Thyroid gland (tissue), 4 donors: ENCODE data around the gene VPS51. TPM values are rescaled to one million over a fixed set of nuclear protein-coding genes. Genes with fewer than 3 reads are reported as not detected.

Experiments used
- DNase-seq, 2 donors: peaks; one replicate each; pipeline ENCODE4 v3.0.0-alpha.2; 2019
- H3K27ac ChIP-seq, 3 donors: fragments of 200-600 bp; sonication (generic); 1 replicate in 2 of 3; 2 replicates in 1 of 3; pipeline ENCODE4 v1.5.1; 2016 to 2019; ENCODE audit warnings: mild to moderate bottlenecking in 1 of 3, moderate library complexity in 1 of 3
- H3K27me3 ChIP-seq: fragments of 200-600 bp; sonication (generic); one replicate; pipeline ENCODE4 v1.5.1; 2019
- H3K36me3 ChIP-seq, 2 donors: fragments of 200-600 bp; sonication (generic); one replicate each; pipeline ENCODE4 v1.5.1; 2016 to 2019
- H3K4me1 ChIP-seq, 2 donors: fragments of 200-600 bp; sonication (generic); one replicate each; pipeline ENCODE4 v1.5.1; 2017 to 2019
- H3K4me3 ChIP-seq, 3 donors: fragments of 200-600 bp; sonication (generic); replicated peaks in 1 of 3; 1 replicate in 2 of 3; 2 replicates in 1 of 3; pipeline ENCODE4 v1.5.1; 2016; ENCODE audit warnings: mild to moderate bottlenecking in 1 of 3
- H3K9me3 ChIP-seq: fragments of 200-600 bp; sonication (generic); one replicate; pipeline ENCODE4 v1.5.1; 2017
- POLR2A ChIP-seq, 2 donors: fragments of 450-650 bp; IDR thresholded peaks; one replicate each; pipeline ENCODE4 v1.6.1; 2017; ENCODE audit warnings: antibody characterized with exemption in 2 of 2, mild to moderate bottlenecking in 2 of 2, moderate library complexity in 1 of 2
- WGBS, 2 donors: methylation state at CpG; one replicate each; pipeline ENCODE4 v1.1.5; 2017; 5-methylcytosine and 5-hydroxymethylcytosine counted together
- intact Hi-C: fragments of 100-400 bp; cut with DNase I; formaldehyde crosslinking; loops from one replicate; pipeline ENCODE4 v1.15.1; 2023
- total RNA-seq, 4 donors: library from RNA; depleted of rRNA; stranded (reverse); fragments of >200 nt; gene quantifications; one replicate each; pipeline ENCODE4 v1.2.3, GENCODE V29; 2016
- TF ChIP-seq, protein P1 (sequence below), 6 experiments: fragments of 200-600 bp in 3 of 6; fragments of 450-650 bp in 3 of 6; sonication (generic) in 3 of 6; IDR thresholded peaks; one replicate each; pipeline ENCODE4 v1.5.1; 2016 to 2019; ENCODE audit warnings: antibody characterized with exemption in 6 of 6, mild to moderate bottlenecking in 2 of 6, inconsistent platforms in 1 of 6, moderate library complexity in 1 of 6

VPS51 gene
- total RNA-seq, 4 donors from 2014 or later = 222 to 608 (median 469) TPM

DNA sequence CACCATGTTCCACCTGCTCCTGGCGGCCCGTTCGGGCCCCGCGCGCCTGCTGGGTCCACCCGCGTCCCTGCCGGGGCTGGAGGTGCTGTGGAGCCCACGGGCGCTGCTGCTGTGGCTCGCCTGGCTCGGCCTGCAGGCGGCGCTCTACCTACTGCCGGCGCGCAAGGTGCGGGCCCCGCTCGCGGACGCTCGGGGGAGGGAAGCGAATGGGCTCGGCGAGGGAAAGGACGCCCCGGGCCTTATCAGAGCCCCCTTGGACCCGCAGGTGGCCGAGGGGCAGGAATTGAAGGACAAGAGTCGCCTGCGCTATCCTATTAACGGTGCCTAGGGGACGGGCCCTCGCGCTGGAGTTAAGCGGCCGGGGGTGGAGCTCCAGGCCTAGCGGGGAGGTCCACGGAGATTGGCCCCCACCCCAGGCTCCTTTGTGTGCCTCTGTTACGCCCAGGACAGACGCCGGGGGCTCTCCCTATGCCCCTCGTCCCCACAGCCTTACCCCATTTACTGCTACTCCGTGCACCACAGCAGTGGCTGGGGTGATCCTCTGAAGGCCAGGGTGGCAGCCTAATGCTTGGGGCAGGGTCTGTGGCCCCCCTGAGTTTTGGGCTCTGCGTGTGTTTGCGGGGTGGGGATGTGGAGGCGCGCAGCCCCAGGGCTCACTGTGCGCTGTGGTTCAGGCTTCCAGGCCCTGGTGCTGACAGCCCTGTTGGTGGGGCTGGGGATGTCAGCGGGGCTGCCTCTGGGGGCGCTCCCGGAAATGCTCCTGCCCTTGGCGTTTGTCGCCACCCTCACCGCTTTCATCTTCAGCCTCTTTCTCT is 16.7 kb downstream of the VPS51 start:
- peak overlapping the region in 2 of 3 donors; percentile 24 to 45 for H3K4me3 ChIP-seq
- H3K4me1 ChIP-seq = peaks cover 37 to 43% of the 10 kb centered on the region in 2 donors
- H3K27me3 ChIP-seq = no peaks in the 10 kb centered on the region
- no peaks in the 10 kb centered on the region for H3K9me3 ChIP-seq
- intact Hi-C loops = loop anchor here (5.0 to 10.0 kb wide), 3 partner anchors 70 to 198 kb away; partner anchors contain the start of genes ARL2, ATG2A and CAPN1
- H3K27ac ChIP-seq = peak overlapping the region; percentile 39 to 74 (median 62)
- H3K36me3 ChIP-seq = peaks cover 12 to 21% of the 10 kb centered on the region in 2 donors
- WGBS, 2 donors = 1 to 6% methylated on average over 7 to 31 of the region's 57 CpGs
- TF ChIP-seq, protein P1, sequence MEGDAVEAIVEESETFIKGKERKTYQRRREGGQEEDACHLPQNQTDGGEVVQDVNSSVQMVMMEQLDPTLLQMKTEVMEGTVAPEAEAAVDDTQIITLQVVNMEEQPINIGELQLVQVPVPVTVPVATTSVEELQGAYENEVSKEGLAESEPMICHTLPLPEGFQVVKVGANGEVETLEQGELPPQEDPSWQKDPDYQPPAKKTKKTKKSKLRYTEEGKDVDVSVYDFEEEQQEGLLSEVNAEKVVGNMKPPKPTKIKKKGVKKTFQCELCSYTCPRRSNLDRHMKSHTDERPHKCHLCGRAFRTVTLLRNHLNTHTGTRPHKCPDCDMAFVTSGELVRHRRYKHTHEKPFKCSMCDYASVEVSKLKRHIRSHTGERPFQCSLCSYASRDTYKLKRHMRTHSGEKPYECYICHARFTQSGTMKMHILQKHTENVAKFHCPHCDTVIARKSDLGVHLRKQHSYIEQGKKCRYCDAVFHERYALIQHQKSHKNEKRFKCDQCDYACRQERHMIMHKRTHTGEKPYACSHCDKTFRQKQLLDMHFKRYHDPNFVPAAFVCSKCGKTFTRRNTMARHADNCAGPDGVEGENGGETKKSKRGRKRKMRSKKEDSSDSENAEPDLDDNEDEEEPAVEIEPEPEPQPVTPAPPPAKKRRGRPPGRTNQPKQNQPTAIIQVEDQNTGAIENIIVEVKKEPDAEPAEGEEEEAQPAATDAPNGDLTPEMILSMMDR (IDR thresholded peaks at IDR 0.05) = peak; percentile 51 to 95 (median 90)
- TF ChIP-seq POLR2A (IDR thresholded peaks at IDR 0.05) = peak in 1 of 2 donors; percentile 23
- peak; percentile 69 to 76 for DNase-seq

DNA sequence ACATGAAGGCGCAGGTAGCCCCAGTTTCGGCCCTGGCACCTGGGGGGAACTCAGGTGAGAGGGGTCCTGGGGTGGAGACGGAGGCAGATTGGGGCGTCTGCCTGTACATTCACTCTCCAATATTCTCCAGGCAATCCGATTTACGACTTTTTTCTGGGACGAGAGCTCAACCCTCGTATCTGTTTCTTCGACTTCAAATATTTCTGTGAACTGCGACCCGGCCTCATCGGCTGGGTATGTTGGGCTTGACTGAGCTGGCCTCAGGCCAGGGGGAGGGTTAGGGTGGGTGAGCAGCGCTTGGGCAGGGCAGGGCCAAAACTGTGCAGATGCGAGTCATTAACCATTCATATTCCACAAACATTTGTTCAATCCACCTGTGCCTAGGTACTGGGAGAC is 17.3 kb downstream of the VPS51 start:
- H3K9me3 ChIP-seq = no peaks in the 10 kb centered on the region
- 10 to 24% methylated on average over 14 of the region's 14 CpGs for WGBS, 2 donors
- TF ChIP-seq, protein P1 (IDR thresholded peaks at IDR 0.05) = no peak
- no peak for TF ChIP-seq POLR2A (IDR thresholded peaks at IDR 0.05)
- intact Hi-C loops = loop anchor here (5.0 to 10.0 kb wide), 3 partner anchors 69 to 199 kb away; partner anchors contain the start of genes ARL2, ATG2A and CAPN1
- peaks cover 37 to 48% of the 10 kb centered on the region in 2 donors for H3K4me1 ChIP-seq
- DNase-seq = peak; percentile 83 to 87
- no peaks in the 10 kb centered on the region for H3K27me3 ChIP-seq
- no peak overlapping the region for H3K4me3 ChIP-seq
- peaks cover 6 to 15% of the 10 kb centered on the region in 2 donors for H3K36me3 ChIP-seq
- H3K27ac ChIP-seq = peak overlapping the region; percentile 39 to 74 (median 62)

DNA sequence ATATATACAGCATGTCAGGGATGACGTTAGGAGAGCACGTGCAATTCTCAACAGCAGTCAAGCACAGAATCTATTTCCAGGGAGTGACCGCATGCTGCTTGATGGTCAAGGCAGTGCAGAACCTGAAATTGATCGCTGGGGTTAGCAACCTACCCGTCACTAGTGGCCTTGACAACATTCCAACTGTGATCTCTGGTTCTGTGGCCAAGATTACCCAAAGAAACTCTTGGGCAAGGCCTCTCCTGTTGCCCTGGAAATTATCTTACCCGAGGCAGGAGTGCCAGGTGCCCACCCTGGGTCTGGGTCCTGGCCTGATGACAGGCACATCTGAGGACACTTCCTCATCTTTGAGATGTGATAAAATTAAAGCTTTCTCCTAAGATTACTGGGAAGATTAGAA is 17.8 kb downstream of the VPS51 start:
- Histone ChIP-seq H3K36me3 (peaks cover 3 to 10% of the 10 kb centered on the region in 2 donors), H3K4me1 (peaks cover 37 to 48% of the 10 kb centered on the region in 2 donors), H3K27ac (peak overlapping the region in 2 of 3 donors; percentile 39 to 74), H3K27me3 (no peaks in the 10 kb centered on the region), H3K4me3 (no peak overlapping the region), H3K9me3 (no peaks in the 10 kb centered on the region)
- WGBS, 2 donors = 41 to 50% methylated on average over 6 of the region's 6 CpGs
- intact Hi-C loops = loop anchor here (5.0 to 10.0 kb wide), 3 partner anchors 68 to 199 kb away; partner anchors contain the start of genes ARL2, ATG2A and CAPN1
- no peak for TF ChIP-seq POLR2A (IDR thresholded peaks at IDR 0.05)
- TF ChIP-seq, protein P1 (IDR thresholded peaks at IDR 0.05) = no peak
- peak in 1 of 2 donors; percentile 19 for DNase-seq

DNA sequence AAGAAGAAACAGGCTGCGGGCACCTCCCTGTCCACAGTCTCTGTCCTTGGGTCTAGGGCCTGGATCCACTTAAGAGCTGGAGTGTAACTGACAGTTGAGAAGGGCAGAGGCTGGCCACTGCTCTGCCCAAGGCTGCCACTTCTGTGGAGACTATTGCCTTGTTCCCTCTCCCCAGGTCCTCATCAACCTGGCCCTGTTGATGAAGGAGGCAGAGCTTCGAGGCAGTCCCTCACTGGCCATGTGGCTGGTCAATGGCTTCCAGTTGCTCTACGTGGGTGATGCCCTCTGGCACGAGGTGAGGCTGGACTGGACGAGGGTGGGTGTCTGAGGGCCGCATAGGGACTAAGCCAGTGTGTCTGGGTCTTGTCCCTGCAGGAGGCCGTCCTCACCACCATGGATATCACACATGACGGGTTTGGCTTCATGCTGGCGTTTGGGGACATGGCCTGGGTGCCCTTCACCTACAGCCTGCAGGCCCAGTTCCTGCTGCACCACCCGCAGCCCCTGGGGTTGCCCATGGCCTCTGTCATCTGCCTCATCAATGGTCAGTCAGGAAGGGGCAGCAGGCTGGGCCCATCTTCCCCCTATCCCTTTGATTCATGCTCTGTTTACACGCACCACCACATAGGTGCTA is 18.6 kb downstream of the VPS51 start:
- Histone ChIP-seq H3K9me3 (no peaks in the 10 kb centered on the region), H3K27me3 (no peaks in the 10 kb centered on the region), H3K27ac (no peak overlapping the region), H3K4me3 (no peak overlapping the region), H3K4me1 (peaks cover 37 to 48% of the 10 kb centered on the region in 2 donors), H3K36me3 (peaks cover 7 to 10% of the 10 kb centered on the region in 2 donors)
- no peak for TF ChIP-seq POLR2A (IDR thresholded peaks at IDR 0.05)
- TF ChIP-seq, protein P1 (IDR thresholded peaks at IDR 0.05) = no peak
- DNase-seq = no peak
- 90 to 91% methylated on average over 7 to 11 of the region's 11 CpGs for WGBS, 2 donors
- intact Hi-C loops = loop anchor here (5.0 to 10.0 kb wide), 3 partner anchors 68 to 200 kb away; partner anchors contain the start of genes ARL2, ATG2A and CAPN1
